ENCODE data around the gene HIP1.
"Not testable (repeated sequence)": the region's sequence is repeated elsewhere in the genome, so short reads cannot be mapped to it uniquely, and the experiment has no call there.

The HIP1 gene

DNA sequence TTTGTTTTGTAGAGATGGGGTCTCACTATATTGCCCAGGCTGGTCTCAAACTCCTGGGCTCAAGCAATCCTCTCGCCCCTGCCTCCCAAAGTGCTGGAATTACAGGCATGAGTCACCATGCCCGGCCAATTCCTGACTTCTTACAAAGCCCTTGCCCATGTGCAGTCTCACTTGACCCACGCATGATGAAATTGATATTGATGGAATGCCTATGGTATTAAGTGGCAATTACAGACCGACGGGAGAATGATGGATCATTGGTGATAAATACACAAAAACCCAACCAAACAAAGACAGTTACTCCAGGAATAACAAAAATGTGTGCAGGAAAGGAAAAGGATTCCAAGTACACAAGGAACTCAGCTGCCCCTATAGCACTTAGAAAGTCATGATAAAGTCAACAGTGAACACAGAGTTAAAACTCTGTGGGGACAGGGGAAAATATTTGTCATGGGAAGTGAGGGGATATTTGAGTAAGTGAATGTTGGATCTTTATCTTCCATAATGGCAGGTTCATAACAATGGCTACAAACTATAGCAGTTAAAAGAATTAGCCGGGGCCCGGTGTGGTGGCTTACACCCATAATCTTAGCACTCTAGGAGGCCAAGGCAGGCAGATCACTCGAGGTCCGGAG, 21.6 kb downstream of the HIP1 start:
- no peak for DNase-seq (ENCODE audit: low read depth)

DNA sequence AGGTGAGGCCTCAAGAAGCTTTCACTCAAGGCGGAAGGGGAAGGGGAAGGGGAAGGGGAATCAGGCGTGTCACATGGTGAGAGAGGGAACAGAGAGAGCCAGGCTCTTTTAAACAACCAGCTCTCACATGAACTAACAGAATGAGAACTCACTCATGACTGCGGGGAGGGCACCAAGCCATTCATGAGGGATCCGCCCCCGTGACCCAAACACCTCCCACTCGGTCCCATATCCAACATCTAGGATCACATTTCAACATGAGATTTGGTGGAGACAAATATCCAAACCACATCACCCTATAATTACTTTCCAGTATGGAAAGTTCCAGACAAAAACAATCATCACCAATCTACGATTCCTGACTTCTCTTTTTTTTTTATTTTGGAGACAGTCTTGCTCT, 22.9 kb downstream of the HIP1 start:
- no peak for DNase-seq (ENCODE audit: low read depth)

DNA sequence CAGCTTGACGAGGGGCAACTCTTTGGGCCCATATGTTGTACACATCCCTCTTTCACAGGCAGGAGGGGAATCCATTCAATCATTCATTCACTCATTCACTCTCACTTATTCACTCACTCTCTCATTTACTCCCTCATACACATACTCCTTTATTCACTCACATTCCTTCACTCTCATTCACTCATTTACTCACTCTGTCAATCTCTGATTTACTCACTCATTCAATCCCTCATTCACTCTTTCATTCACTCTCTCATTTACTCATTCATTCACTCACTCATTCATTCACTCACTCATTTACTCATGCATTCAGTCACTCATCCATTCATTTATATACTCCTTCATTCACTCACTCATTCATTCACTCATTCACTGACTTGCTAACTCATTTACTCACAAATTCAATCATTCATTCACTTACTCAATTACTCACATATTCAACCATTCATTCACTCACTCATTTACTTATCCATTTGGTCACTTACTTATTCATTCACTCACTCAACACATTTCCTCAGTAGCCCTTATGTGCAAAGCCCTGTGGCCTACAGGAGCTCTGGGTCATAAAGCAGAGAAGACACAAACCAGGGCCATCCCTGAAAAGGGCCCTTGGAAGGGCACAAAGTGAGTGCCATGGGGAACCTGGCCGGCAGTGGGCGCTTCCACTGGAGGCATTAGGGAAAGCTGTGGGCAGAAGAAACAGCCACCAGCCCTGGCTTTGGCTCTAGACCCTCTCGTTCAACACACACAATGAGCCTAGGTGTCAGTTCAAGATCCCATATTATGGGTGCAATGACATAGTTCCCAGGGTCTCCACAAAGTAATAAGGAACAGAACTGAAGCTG, 26.0 kb downstream of the HIP1 start:
- no peak for DNase-seq (ENCODE audit: low read depth)

DNA sequence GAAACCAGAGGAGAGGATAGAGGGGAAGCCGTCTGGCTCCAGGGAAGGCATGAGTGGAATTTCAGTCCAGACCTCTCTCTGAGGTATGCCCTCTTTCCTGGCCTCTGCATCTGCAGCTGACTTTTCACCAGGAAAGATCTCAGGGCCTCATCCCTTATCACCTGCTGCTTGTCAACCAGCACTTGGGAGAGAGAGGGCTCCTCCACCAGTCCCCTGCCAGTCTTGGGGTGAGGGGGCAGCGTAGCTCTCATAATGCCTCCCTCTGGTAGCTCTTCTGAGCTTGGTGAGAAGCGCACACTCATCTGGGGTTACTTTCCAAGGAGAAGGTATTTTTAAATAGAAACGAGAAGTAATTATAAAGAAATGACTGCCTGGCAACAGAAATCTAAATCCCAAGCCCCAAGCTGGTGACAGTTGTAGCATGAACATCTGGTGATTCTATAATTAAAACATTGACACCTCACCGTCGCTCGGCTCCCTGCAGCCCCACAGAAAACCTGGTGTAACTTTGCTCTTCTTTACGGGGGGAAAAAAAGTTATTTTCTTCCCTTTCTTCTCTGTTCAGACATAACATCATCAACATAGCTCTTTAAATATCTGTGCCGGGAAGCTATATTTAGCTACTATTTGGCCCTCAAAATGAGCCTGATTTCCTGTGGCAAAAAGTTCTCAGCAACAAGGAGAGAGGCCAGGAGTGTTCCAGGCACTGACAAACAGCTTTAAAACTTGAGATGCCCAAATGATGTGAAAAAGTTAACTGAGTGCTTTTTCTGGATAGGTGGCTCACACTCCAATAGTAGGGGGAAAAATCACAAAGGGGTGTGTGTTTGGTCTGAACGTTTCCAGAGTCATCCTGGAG, 26.9 kb downstream of the HIP1 start:
- no peak for DNase-seq (ENCODE audit: low read depth)

DNA sequence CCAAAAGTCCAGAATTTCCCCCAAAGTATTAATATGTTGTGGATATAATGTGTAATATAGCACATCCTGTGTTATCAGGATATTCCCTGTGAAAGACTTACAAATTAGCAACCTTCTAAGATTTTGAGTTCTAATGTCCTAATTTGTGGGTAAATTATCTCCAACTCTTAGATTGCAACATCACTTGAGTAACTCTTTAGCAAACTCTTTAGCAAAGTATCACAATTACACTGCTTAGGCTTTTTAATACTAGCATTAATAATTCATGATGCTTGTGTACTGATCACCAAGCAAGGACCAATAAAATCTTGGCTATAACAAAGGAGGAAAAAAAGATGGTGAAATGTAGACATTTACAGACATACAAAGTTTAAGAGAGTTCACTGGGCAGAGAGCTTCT, 27.7 kb downstream of the HIP1 start:
- DNase-seq (ENCODE audit: low read depth) = no peak

DNA sequence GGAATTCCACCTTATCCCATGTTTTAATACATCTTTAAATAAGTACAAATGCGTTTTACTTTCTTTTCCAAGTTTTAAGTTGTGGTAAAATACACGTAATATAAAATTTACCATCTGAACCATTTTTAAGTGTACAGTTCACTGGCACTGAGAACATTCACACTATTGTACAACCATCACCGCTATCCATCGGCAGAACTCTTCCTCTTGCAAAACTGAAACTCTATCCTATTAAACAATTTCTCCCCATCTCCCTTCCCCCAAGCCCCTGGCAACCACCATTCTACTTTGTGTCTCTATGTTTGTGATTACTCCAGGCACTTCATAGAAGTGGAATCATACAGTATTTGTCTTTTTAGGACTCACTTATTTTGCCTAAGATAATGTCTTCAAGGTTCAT, 33.8 kb downstream of the HIP1 start:
- no peak for DNase-seq (ENCODE audit: low read depth)

DNA sequence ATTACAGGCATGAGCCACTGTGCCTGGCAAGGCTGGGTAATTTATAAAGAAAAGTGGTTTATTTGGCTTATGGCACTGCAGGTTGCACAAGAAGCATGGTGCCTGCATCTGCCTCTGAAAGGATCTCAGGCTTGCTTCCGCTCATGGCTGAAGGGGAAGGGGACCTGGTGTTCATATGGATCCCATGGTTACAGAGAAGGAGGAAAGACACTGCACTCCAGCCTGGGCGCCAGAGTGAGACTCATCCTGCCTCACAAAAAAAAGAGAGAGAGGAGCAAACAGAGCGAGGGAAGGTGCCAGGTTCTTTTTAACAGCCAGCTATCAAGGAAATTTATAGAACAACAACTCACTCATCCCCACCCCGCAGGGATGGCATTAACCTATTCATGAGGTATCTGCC, 36.2 kb downstream of the HIP1 start:
- no peak for DNase-seq (ENCODE audit: low read depth)

DNA sequence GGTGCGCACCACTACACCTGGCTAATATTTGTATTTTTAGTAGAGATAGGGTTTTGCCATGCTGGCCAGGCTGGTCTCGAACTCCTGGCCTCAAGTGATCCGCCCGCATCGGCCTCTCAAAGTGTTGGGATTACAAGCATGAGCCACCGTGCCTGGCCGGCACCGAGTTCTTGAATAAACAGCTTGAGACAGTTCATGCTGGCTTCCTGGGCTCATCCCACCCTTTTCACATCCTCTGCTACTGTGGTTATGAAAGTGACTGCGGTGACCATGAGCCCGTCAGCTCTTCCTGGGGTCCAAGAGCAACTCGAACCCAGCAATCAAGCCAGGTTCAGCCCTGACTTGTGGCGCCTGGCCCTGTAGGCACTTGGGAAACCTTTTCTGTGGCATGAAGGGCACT, 38.7 kb downstream of the HIP1 start:
- no peak for DNase-seq (ENCODE audit: low read depth)

DNA sequence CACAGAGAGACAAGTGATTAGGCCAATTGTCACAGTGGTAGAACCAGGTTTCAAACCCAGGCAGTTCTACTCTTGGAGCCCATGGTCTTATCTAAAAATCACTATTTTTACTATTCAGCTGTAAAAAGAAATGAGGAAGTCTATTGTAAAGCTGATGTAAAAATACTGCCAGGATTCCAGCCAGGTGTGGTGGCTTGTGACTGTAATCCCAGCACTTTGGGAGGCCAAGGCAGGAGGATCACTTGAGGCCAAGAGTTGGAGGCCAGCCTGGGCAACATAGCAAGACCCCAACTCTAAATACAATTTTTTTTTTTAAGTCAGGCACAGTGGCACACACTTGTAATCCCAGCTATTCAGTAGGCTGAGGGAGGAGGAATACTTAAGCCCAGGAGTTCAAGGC, 40.4 kb downstream of the HIP1 start:
- no peak for DNase-seq (ENCODE audit: low read depth)

DNA sequence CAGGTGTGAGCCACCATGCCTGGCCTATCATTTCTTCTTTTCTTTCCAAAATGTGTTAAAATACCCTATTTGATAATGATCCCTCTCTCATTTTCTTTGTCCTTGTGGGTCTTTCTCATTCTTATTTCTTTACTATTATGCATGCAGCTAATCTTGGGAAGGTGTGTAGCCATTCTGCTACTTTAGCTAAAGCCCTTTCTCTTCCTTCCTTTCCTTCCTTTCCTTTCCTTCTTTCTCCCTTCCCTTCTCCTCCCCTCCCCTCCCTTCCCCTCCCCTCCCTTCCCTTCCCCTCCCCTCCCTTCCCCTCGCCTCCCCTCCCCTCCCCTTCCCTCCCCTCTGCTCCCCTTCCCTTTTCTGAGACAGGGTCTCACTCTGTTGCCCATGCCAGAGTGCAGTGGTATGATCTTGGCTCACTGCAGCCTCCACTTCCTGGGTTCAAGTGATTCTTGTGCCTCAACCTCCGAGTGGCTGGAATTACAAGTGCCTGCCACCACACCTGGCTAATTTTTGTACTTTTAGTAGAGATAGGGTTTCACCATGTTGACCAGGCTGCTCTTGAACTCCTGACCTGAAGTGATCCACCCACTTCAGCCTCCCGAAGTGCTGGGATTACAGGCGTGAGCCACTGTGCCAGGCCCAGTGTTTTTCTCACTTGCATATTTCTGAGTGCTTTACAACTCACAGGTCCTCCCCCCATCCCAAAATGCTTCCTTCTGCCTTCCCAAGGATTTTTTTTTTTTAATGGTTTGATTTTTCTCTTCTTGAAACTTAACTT, 42.3 kb downstream of the HIP1 start:
- DNase-seq (ENCODE audit: low read depth) = no peak

DNA sequence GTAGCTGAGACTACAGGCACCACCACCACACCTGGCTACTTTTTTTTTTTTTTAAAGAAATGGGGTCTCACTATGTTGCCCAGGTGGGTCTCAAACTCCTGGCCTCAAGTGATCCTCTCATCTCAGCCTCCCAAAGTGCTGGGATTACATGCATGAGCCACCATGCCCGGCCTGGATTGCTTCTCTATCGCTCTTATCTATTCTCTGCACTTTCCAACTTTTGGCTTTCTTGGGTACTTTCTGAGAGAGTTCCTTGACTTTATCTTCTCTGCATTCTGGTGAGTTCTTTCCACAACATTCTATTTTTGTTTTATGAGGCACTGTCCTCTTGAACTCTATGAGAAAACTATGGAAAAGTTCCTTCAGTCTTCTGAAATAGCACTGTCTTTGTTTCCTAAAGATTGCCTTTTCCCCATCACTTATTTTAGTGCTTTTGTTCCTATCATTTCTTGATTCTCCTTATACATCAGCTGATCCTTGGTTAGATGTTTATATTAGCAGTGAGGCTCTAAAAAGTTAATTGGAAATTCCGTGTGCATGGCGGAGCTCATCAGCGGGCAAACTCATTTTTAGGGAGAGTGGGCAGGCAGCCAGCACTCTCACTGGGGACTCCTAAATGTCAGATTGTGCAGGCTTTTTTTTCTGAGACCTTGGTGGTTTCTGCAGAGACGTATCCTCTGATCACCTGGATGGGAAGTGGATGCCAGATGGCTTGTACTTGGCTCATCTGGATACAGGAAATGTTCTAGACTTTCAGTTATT, 43.9 kb downstream of the HIP1 start:
- DNase-seq (ENCODE audit: low read depth) = no peak

DNA sequence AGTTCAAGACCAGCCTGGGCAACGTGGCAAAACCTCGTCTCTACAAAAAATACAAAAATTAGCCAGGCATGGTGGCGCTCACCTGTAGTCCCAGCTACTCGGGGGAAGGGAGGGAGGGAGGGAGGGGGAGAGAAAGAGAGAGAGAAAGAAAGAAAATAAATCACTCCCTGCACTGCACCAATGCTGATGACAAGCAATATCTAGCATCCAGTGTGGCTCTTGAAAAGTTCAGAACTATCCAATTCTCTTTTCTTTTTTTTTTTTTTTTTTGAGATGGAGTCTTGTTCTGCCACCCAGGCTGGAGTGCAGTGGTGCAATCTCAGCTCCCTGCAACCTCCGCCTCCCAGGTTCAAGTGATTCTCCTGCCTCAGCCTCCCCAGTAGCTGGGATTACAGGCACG, 45.1 kb downstream of the HIP1 start:
- DNase-seq (ENCODE audit: low read depth) = not testable (repeated sequence)

DNA sequence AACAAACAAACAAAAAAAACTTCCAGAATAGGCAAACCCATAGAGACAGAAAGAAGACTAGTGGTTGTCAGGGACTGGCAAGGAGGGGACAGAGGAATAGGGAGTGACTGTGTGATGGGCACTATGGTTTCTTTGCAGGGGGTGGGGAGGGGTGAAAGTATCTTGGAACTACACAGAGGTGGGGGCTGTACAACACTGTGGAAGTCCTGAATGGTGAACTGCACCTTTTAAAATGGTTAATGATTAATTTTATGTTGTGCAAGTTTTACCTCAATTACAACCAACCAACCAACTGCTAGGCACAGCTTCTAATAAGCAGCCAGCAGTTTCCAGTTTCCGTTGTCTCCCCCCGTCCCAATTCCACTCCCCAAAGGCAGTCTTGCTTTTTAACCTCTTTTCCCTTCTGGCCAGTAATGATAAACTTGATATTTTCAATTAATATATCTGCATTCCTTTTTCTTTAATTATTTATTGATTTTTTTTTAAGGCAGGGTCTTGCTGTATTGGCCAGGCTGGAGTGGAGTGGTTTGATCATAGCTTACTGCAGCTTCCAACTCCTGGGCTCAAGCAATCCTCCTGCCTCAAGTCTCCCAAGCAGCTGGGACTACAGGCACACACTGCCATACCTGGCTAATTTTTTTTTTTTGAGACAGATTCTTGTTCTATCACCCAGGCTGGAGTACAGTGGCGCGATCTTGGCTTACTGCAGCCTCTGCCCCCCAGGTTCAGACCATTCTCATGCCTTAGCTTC, 46.8 kb downstream of the HIP1 start:
- no peak for DNase-seq (ENCODE audit: low read depth)

DNA sequence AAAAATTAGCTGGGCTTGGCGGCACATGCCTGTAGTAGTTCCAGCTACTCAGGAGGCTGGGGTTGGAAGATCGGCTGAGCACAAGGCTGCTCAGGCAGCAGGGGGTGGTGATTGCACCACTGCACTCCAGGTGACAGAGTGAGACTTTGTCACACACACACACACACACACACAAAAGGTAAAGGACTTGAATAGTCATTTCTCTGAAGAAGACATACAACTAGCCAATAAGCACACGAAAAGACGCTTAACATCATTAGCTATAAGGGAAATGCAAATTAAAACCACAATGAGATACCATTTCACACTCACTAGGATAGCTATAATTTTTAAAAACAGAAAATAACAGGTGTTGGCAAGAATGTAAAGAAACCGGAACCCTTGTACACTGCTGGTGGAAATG, 48.6 kb downstream of the HIP1 start:
- no peak for DNase-seq (ENCODE audit: low read depth)

DNA sequence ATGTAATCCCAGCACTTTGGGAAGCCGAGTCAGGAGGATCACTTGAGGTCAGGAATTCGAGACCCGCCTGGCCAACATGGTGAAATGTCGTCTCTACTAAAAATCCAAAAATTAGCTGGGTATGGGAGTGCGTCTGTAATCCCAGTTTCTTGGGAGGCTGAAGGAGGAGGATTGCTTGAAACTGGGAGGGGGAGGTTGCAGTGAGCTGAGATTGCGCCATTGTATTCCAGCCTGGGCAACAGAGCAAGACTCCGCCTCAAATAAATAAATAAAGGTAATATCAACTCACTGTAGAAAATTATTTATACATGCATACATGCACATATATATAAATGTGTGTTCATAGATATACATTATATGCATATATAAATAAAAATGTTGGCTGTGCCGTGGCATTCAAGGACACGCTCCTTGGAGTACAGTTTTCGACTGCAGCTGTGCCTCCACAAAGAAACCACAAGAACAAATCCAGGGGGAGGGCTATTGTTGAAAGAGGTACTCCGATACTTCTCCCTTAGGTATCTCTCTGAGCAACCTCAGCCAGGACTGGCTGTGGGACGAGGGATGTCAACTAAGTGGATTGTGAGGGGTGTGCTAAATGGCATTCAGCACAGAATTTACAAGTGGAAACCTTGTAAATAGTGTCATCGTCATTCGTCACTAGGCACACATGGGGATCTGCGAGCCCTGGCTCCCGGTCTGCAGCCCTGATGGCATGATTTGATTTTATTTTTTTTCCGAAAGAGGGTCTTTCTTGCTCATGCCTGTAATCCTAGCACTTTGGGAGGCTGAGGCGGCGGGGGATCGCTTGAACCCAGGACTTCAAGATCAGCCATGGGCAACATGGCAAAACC, 49.3 kb downstream of the HIP1 start:
- no peak for DNase-seq (ENCODE audit: low read depth)

DNA sequence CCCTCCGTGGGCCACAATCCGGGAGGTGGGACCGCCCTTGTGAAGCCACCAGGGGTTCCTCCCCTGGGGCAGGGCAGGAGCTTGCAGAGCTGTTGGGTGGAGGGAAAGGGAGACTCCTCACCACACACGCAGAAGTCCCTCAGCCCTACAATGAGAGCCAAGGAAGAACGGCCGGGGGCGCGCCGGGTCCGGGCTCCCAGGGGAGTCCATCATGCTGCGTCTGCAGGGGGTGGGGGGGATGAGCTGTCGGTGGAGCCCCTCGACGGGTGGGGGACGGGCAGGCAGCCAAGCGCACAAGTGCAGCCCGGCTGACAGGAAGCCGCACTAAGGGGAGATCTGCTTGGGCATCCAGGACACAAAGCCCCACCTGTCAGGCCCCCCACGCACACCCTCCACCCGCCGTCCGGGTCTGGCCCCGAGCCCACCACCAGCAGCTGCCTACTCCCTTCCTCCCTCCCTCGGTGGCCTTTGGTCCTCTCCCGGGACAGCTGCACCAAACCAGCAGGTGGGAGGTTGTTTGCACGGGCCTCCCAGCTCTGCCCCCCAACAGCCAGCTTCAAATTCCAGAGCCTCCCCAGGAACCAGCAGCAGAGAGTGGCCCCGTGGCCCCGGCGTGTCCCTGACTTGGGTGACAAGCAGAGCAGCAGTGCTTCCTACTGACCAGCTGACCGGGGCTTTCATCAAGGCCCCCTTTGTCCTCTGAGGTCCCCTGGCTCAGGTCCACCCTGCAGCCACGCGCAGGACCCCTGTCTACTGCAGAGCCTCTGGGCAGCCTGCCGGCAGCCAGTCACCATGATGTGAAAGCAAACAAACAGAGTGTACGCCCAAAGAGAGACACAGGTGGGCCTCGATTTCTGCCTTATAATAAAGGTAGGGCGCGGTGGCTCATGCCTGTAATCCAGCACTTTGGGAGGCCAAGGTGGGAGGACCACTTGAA, 50.3 kb downstream of the HIP1 start:
- DNase-seq (ENCODE audit: low read depth) = no peak

DNA sequence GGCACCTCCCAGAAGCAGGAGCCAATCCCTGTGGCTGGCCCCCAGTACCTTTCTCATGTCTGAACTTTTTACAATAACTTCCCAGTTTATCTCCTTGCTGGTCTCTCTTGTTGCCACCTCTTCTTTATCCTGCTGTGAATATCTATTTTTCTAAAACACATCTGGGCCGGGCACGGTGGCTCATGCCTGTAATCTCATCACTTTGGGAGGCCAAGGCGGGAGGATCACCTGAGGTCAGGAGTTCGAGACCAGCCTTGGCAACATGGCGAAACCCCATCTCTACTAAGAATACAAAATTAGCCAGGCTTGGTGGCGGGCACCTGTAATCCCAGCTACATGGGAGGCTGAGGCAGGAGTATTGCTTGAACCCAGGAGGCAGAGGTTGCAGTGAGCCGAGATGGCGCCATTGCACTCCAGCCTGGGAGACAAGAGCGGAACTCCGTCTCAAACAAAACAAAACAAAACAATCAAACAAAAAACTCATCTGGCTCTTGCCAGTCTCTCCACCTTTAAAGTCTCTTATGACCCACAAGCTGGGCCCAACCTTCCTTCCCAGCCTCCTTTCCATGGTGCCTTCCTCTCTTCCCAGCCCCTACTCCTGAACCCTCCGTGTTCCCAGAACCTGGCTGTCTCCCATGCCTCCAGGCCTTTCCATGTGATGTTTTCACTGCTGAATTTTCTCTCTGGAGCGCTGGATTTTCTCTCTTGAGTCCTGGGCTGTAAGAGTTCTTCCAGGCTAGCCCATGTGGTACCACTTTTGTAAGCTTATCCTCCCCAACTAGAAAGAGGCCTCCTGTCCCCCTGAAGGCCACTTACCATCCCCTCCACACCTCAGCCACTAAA, 51.3 kb downstream of the HIP1 start:
- DNase-seq (ENCODE audit: low read depth) = no peak

DNA sequence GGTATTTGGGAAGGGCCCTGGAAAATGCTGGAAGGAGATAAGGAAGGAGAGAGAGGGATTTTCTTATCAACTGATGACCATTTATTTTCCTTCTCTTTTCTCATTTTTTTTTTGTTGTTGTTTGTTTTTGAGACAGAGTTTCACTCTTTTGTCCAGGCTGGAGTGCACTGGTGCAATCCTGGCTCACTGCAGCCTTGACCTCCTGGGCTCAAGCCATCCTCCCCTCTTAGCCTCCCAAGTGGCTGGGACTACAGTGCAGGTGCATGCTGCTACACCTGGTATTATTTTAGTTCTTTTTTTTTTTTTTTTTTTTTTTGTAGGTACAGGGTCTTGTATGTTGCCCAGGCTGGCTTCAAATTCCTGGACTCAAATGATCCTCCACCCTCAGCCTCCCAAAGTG, 52.2 kb downstream of the HIP1 start:
- DNase-seq (ENCODE audit: low read depth) = no peak

Data from non-pigmented ciliary epithelial cell (primary cell).